Stimulated activated CD4-positive, alpha-beta T cell treated with anti-CD3 and anti-CD28 coated beads, TNF-alpha, amount 100 ng/mL, for 1 hour (primary cell): ENCODE measurements around the gene NUMA1.
A peak's percentile ranks its signal among the peaks of the same experiment; 100 is the strongest.

Source experiments
- DNase-seq, 3 donors: peaks; one replicate each; pipeline ENCODE4 v3.0.0-alpha.2; 2020; ENCODE audit warnings: low read depth in 3 of 3, low spot score in 1 of 3

The NUMA1 gene

DNA sequence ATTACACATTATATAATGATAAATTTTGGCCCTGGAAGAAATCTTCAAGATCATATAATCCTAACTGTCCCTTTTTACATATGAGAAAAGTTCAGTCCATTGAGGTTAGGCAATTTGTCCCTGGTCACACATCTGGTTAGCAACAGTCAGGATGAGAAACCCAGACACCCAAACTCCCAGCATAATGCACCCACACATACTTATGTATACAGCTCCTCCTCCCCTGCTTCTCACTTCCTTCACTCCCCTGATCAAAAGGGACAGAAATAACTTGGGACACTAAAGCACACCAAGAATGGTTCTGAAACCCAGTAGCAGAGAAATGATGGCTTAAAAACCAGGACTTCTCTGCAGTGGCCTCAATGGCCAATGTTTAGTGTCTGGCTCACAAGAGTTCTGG lies 11.1 kb downstream of the NUMA1 start:
- no peak for DNase-seq

DNA sequence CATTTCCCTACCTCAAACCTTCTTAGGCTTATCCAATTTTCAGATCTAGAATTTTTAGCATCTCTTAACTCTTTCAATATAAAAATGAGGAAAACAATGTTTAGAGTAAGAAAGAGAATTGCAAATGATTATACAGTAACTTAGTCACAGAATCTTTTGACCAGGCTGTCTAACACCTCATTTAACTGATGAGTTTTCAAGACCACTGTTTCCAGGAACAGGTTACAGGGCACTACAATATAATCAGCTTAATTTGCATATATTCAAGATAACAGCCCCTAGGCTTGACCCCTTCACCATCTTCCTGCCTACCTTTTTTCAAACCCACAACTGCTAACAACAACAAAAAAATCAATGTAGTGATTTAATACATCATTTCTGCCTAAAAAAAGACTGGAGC lies 12.7 kb downstream of the NUMA1 start:
- no peak for DNase-seq

DNA sequence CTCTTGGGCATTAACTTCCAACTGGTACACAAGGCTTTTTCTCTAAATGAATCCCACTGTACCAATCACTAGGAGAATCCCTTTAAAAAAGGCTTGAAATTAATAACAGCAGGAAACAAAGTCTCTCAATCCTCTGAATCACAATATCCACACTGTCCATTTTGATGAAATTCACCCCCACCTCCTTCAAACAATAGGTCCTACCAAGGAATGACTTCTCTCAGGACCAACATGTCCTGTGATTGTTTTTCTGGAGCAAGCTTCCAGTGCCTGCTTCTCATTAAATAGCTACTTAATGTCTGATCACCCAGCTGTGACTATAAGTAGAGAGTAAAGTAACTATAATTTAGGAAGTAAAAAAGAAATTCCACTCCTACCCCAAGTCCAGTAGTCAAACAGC lies 13.1 kb downstream of the NUMA1 start:
- DNase-seq, result no peak

DNA sequence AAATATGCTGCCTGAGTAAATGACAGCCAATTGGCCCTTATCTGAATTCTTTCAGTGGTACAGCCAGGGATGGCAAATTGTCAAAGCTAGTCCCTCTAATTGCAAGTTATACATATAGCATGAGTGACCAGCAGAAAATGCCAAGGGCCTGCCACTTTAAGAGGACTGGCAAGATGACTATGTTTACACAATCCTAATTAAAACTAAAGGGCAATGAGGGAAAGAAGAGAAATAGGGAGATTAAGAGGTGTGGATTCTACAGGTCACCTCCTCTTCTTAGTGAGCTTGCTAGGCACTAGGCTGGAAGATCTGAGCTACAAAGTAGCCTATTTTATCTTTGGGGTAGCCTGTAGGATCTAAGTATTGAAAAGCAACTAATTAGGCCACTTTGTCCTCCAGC lies 13.5 kb downstream of the NUMA1 start:
- DNase-seq, result no peak

DNA sequence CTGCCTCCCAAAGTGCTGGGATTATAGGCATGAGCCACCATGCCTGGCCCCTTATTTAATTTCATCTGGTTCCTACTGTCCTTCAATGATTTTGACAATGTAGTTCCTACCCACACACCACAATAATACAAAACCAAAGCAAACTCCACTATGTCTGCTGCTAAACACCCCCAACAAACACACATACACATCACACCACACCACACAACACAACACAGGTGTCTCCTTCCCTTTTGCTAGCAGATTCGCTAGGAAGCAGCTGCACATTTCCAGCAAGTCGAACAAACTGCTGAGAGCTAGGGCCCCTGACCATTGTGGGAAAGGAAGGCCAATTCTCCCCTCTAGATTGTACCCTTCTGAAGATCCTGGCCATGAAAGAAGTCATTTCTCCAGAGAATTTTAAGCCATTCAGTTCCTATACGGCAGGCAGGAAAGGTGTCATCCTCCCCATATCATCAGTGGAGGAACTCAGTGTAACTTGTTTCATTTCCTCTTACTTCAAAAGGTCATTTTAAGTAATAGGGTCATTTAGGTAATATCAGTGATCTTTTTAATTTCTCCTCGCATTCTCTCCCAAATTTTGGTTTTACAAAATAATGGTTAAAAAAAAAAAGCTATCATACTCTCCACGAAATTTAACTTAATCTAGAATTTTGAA lies 18.5 kb downstream of the NUMA1 start:
- no peak for DNase-seq

DNA sequence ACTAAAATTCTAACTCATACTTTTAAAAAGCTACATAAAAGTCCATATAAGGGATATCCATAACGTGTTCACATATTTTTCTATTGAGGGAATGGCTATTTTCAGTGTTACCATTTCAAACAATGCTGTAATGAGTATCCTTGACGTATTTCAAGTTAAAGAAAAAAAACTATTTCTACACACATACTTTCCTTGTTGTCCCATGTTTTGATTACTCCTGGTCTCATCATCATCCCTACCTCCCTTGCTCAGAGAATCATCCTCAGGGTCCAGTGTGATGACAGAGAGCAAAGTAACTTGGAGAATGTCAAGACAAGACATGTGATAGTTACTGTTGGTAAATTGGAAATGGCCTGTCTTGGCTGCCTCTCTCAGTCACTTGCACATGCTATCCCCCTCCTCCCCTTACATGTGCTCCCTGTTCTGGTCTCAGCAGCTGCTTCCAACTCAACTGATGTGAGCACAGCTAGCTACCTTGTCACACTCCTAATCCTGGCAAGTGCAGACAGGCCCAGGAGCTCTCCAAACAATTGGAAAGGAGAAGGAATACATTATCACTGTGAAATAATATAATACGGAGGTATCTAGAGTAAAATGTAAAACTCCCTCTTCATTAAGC lies 21.8 kb downstream of the NUMA1 start:
- no peak for DNase-seq

DNA sequence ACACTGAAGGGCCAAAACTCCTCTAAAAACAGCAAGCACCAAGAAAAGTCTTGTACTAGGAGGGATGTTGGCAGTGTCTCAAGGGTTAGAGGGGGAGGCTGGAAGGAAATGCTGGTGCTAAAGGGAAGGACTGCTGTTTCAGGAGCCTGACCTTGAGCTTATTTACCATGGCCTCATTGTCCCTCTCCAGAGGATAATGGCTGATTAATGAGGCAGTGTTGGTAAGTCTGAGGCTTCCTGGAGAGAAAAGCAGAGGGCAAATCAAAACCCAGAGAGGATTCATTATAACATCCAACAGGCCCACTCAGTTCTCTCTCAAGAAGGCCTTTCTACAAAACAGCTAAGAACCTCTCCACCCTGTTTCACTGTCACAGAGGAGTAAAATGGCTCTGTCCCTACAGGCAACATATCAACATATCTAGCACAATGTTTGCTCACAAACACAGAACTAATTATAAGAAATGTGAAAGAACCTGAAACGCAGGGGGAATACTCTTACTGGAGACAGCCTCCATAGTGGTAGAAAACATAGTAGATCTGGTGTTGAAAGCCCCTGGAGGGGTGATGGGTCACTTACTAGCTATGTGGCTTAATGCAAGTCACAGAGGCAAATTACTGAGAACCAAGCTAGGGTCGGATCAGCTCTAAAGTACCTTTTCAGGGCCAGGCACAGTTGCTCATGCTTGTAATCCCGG lies 31.4 kb downstream of the NUMA1 start:
- no peak for DNase-seq

DNA sequence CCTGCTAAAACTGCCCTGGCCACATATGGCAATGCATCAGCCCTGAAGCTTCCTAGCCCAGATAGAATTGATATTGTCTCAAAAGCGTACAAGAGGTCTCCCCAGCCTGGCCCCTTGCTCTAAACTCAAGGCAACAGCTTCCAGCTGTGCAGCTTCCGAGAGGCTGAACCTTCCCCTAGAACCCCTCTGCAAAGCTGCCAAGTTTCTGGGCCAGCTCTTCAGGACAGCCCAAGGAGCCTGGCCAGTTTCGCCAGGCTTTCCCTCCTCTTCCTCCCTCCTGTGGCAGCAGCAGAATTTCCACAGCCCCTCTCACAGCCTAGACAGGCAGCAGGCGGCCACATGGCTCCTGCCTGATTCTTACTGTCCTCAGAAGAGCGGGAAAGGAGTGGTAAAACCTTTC lies 34.5 kb downstream of the NUMA1 start:
- no peak for DNase-seq

DNA sequence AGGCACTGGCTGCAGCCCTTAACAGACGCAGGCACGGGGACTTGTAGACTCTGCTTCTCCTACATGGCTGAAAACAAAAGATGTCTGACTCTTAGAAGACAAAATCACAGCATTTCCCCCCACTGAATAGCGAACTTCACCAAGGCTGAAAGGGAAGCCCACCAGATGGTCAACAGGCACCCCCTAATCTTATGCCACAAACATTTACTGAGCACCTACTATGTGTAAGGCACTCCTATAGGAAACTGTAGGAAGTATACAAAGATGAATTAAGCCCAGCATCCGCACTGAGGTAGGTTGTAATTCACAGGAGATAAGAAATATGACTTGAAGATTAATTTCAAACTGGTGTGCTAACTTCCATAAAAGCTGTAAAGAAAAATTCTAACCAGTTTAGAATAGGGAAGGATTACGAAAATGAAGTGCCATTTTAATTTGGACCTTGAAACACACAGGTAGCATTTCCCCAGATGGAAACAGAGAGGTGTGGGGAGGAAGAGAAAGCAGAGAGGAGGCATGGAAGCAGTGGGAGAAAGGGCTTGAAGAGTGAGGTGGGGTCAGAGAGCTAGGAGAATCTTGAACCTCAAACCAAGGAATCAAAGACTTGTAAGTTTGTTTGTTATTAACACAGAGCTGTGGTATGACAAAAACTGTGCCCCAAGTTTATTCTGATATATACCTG lies 38.1 kb downstream of the NUMA1 start:
- no peak for DNase-seq

DNA sequence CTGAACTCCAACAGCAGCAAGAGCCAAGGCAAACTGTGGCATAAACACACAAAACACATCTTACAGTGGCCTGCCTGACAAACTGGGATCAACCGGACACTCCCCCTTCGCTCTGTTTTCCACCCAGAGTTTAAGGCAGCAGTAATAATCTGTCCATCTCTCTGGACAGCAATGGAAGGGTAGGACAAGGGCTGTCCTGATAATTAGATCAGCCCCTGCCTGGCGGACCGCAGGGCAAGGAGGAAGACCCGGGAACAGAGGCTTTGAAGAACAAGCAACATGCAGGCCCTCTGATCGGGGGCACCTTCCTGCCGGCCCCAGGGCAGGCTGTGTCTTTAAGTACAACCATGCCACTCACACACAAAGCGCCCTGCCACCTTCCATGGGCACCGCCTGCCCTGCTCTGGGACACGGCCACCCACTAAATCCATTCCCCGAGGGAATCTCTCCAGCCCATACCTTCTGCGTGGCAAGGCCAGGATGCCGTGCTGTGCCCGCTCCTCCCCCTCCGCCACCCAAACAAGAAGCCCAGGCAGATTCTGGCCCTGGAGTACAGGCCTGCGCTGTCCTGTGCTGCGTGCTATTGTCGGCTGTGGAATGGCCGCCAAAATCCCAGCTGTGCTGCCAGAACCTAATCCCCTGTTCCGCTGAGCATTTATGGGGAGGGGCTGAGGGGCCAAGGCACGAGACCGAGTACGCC lies 38.8 kb downstream of the NUMA1 start:
- peak in 2 of 3 donors; percentile 1 to 27 for DNase-seq

DNA sequence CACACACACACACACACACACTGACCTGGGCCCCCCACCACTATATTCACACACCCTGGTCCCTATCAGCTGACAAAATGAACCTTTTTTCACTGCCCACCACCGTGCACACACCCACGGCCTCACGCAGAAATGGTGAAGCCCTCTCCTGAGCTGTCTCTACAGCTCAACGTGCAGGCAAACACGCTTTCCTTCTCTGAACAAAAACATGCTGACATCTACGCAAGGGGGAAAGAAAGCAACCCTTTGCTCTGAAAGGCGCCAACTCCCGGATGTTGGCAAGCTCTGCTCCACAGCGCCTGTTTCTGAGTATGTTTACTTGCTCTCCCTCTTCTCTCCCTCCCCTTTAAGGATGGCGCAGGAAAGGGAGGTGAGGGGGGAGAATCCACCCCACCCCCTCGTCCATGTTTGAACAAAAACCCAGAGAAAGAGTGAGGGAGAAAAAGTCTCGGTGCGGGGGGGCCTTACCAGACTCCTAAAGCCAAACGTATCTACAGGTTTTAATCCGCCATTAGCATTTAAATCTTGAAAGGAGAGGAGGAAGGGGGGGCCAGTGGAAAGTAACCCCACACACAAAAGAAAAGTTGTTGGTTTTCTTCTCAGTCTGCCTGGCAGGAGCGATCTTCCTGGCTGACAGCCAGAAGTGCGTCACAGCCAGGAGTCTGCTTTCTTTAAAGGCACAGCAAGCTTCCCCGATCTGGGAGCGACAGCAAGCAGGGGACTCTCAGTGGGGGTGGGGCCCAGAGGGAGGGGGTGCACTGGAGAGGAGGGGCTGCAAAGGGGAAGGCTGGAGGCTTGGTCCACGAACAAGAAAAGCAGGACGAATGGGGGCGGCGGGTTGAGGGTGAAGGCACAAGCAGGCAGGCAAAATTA lies 39.6 kb downstream of the NUMA1 start:
- DNase-seq, result peak; percentile 51 to 59 (median 54)

DNA sequence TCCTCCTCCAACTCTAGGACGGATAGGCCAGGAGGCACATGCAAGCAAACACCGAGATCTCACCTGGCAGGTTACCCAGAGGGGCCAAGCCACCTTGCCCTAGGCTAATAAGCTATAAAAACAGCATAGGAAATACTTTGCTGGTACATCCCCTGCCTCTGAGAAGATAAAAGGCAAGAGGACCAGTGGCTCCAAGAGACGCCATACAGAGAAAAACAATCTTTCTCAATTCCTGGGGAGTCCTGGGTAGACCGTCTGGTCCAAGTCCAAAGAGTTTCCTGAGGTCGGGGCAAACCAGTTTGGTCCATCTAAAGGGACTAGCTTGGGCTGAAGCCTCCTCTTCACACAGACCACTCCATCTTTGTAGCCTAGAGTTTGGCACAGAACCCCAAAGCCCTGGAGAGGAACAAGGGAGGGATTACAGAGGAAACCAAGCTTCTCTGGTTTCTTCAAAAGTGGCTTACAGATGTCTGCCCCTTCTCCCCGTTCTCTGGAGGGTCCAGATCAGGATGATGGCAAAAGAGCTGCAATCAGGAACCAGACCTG lies 40.4 kb downstream of the NUMA1 start:
- no peak for DNase-seq

DNA sequence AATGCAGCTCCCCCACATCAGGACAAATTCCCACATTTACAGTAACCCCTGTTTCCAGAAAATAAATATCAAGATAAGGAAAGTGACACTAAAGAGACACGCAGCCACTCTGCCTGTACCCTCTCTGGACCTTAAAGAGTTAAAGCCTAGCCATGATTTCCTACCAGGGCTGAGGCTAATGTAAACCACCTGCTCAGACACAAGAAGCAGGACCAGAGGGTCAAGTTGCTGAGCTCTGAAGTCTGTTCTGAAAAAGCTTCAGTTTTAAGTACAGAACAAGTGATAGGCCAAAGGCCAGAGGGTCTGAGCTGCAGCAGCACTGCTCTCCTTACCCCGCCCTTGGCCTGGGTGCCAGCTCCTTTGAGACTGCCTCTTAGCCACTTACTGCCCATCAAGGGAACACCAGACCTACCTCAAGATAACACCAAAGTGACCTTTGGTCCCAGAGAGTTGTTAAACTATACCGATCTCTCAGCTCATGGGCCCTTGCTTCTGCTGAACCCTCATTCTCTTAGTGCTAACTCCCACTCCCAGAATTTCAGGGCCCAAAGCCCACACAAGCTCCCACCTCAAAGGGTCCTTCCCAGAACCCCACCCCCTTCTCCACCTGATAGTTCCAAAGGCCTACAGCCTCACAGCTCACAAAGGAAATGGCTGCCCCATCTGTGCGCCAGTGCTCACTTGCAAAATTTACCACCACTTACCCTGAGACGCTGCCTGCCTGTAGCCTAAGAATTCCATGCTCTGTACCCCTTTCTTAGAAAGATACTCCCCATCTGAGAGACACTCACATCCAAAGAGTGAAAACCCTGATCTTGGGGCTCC lies 41.1 kb downstream of the NUMA1 start:
- DNase-seq, result no peak

DNA sequence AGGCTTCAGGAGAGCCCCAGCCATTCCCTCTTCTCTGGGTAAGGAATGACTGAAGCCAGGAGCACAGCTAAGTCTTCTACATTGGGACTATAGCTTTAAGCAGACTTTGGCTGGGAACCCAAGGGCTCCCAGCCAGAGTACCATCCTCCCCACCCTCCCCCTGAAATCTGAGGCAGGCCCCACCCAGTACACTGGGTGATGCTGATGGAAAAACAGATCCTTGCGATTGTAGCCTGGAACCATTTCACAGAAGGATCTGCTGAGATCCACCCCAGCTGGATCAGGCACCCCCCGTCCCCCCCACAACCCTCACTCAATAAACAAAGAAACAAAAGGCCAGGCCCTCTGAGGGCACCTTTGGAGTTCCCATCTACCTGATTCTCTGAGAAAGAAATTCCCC lies 41.9 kb downstream of the NUMA1 start:
- no peak for DNase-seq

DNA sequence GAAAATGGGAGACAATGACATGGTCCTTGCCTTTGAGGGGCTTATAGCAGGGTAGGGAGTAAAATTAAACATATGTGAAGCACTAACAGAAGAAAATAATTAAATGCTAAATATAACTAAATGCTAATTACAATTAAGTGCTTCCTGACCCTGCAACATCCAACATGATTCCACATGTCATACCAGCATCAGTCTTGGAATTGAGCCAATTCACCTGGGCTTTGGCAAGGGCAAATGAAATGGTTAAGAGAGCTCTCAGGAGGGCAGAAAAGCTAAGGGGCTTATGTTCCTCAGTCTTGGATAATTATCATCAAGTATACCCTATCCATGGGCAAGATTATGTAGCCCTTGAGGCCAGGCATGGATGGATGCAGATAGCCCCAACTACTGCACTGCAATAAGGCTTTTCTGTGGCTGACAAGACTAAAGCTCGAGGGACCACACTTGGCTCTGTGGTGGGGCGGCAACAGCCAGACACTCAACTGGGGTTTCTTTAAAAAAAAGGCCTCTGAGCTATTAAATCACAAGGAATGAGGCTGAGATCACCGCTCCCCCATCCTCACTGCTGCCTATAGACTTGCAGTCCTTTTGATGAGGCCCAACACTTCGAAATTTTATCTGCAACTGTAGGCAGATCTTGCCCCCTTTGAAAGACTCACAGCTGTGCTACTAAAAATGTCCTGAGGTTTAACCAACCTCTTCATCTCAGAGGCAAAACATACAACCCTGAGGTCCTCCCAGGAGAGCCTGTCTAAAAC lies 42.6 kb downstream of the NUMA1 start:
- DNase-seq, result no peak

DNA sequence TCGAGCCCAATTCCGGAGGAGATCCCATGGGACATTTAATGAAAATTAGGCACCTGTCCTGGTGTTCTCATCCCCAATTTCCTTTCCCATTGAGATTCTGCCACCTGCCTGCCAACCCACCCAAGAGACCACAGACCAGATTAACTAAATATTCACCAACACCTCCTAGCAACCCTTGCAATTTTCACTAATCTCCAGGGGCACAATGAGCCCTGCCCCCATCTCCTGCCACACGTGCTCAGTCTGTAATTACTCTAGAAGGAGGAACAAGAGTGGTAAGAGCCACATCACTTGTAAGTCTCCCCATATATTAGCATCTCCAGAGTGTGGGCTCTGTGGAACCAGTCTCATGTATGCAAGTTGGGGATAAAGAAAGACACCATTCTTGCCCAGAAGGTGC lies 43.7 kb downstream of the NUMA1 start:
- DNase-seq, result no peak

DNA sequence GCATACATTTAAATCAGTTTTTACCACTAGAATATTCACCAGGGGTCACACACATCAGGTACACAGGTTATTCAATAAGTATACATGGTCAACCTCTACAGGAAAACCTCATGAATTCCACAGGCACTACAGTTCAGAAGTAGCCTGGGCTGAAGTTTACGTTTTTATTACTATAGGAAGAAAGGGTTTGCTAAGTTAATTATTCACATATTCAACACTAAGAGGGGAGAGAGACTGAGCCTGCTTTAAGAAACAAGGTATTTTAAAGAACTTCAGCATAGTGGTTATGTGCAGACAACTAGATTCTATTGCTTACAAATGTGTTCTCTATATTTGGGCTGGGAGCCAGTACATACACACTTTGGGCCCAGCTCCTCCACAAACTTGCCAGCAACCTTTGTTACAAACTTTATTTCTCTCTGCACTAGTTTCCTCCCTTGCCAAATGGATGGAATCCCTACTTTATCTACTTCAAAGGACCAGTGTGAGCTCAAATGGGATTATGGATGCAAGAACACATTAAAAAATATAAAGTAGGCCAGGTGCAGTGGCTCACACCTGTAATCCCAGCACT lies 49.8 kb downstream of the NUMA1 start:
- DNase-seq, result no peak

DNA sequence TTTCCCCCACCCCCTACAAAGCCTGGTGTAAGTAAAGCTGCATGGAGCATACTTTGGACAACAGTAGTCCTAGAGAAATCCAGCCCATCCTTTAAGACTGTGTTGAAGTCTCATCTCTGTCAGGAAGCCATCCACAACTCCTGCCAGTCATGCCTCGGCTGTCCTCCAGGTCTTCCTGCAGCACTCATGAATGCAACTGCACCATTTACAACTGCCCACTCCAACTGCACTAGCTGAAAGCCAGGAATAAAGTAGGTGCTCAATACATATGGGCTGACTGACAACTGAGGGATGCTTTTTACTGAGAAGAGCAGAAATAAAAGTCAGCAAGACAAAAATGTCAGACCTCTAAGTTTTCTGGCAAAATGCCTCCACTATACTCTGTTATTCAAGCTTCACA lies 54.3 kb downstream of the NUMA1 start:
- no peak for DNase-seq
